ENCODE measurements around the gene PPP1CA. TPM values are rescaled to one million over a fixed set of nuclear protein-coding genes. Genes with fewer than 3 reads are reported as not detected.

PPP1CA gene
- total RNA-seq, 4 donors from 2014 or later: 15.9 to 180 (median 77.1) TPM

GRCh38 chr11:67376063-67376820 lies 25.4 kb downstream of the PPP1CA start:
- intact Hi-C loops (cut with DNase I; ENCODE audit: low total_unique reads): no loop called here
- no peaks in the 10 kb centered on the region for H3K27me3 ChIP-seq
- H3K27ac ChIP-seq: peak overlapping the region; percentile 92 to 99
- no peak for DNase-seq
- H3K9me3 ChIP-seq: no peaks in the 10 kb centered on the region
- H3K36me3 ChIP-seq: no peaks in the 10 kb centered on the region
- TF ChIP-seq POLR2A (IDR thresholded peaks at IDR 0.05): no peak
- no peak for TF ChIP-seq CTCF (IDR thresholded peaks at IDR 0.05)
- H3K4me1 ChIP-seq: no peaks in the 10 kb centered on the region
- H3K4me3 ChIP-seq: no peak overlapping the region

GRCh38 chr11:67375320-67376055 lies 26.2 kb downstream of the PPP1CA start:
- Histone ChIP-seq H3K27ac (peak overlapping the region; percentile 92 to 99), H3K4me3 (no peak overlapping the region), H3K36me3 (no peaks in the 10 kb centered on the region), H3K9me3 (no peaks in the 10 kb centered on the region), H3K4me1 (no peaks in the 10 kb centered on the region), H3K27me3 (no peaks in the 10 kb centered on the region)
- peak in 1 of 2 donors; percentile 20 for DNase-seq
- TF ChIP-seq POLR2A (IDR thresholded peaks at IDR 0.05): peak in 1 of 2 donors; percentile 0
- no peak for TF ChIP-seq CTCF (IDR thresholded peaks at IDR 0.05)
- intact Hi-C loops (cut with DNase I; ENCODE audit: low total_unique reads): no loop called here

- peak in 1 of 2 donors; percentile 42 for DNase-seq
- no peaks in the 10 kb centered on the region for H3K4me1 ChIP-seq
- H3K4me3 ChIP-seq: peak overlapping the region in 1 of 2 donors; percentile 85
Observed at GRCh38 chr11:67374571-67375281, 26.9 kb downstream of the PPP1CA start.

GRCh38 chr11:67373648-67374570 lies 27.7 kb downstream of the PPP1CA start:
- TF ChIP-seq CTCF (IDR thresholded peaks at IDR 0.05) (peak in 3 of 4 experiments; percentile 19 to 62 (median 56)), POLR2A (IDR thresholded peaks at IDR 0.05) (peak; percentile 24 to 52)
- Histone ChIP-seq H3K4me1 (no peaks in the 10 kb centered on the region), H3K27me3 (no peaks in the 10 kb centered on the region), H3K4me3 (peak overlapping the region; percentile 52 to 85), H3K36me3 (no peaks in the 10 kb centered on the region), H3K27ac (peak overlapping the region; percentile 92 to 99), H3K9me3 (no peaks in the 10 kb centered on the region)
- intact Hi-C loops (cut with DNase I; ENCODE audit: low total_unique reads): no loop called here
- DNase-seq: peak; percentile 83 to 91

More at GRCh38 chr11:67374571-67375281, 26.9 kb downstream of the PPP1CA start:
- TF ChIP-seq CTCF (IDR thresholded peaks at IDR 0.05): no peak
- TF ChIP-seq POLR2A (IDR thresholded peaks at IDR 0.05): no peak
- Histone ChIP-seq H3K27ac (peak overlapping the region; percentile 92 to 99), H3K36me3 (no peaks in the 10 kb centered on the region), H3K27me3 (no peaks in the 10 kb centered on the region), H3K9me3 (no peaks in the 10 kb centered on the region)
- intact Hi-C loops (cut with DNase I; ENCODE audit: low total_unique reads): no loop called here
